ENCODE measurements around the gene BRD3OS. TPM values are rescaled to one million over a fixed set of nuclear protein-coding genes. Genes with fewer than 3 reads are reported as not detected.

BRD3OS gene
- total and polyA plus RNA-seq, 8 donors, result 15.5 to 23.1 (median 18.3) TPM

GRCh38 chr9:133989625-133990365 lies 35.5 kb upstream of the BRD3OS start:
- peak overlapping the region in 1 of 2 donors; percentile 64 for H3K4me3 ChIP-seq
- TF ChIP-seq CTCF (IDR thresholded peaks at IDR 0.05), result no peak
- ATAC-seq (no peak), DNase-seq (peak in 1 of 4 donors; percentile 27)
- peaks cover 14 to 40% of the 10 kb centered on the region in 2 donors for H3K4me1 ChIP-seq
- no peaks in the 10 kb centered on the region for H3K9me3 ChIP-seq
- peaks cover 0 to 40% of the 10 kb centered on the region in 2 donors for H3K27me3 ChIP-seq
- intact Hi-C loops (cut with DNase I), result loop anchor here in 1 of 2 donors (10.0 kb wide), 1 partner anchor 195 kb away; no protein-coding TSS in a partner anchor
- no peaks in the 10 kb centered on the region for H3K36me3 ChIP-seq
- no peak overlapping the region for H3K27ac ChIP-seq

GRCh38 chr9:133990366-133991213 lies 34.7 kb upstream of the BRD3OS start:
- H3K27ac ChIP-seq, result peak overlapping the region; percentile 59 to 89
- peaks cover 14 to 40% of the 10 kb centered on the region in 2 donors for H3K4me1 ChIP-seq
- no peaks in the 10 kb centered on the region for H3K9me3 ChIP-seq
- peaks cover 0 to 40% of the 10 kb centered on the region in 2 donors for H3K27me3 ChIP-seq
- H3K36me3 ChIP-seq, result no peaks in the 10 kb centered on the region
- intact Hi-C loops (cut with DNase I), result loop anchor here in 1 of 2 donors (10.0 kb wide), 1 partner anchor 196 kb away; no protein-coding TSS in a partner anchor
- H3K4me3 ChIP-seq, result peak overlapping the region; percentile 64 to 83
- peak; percentile 20 for ATAC-seq
- no peak for TF ChIP-seq CTCF (IDR thresholded peaks at IDR 0.05)
- peak; percentile 49 to 78 (median 64) for DNase-seq

- no peak for TF ChIP-seq CTCF (IDR thresholded peaks at IDR 0.05)
- Histone ChIP-seq H3K36me3 (no peaks in the 10 kb centered on the region), H3K27me3 (peaks cover 0 to 40% of the 10 kb centered on the region in 2 donors), H3K4me1 (peaks cover 14 to 40% of the 10 kb centered on the region in 2 donors), H3K27ac (peak overlapping the region; percentile 59 to 89), H3K4me3 (peak overlapping the region; percentile 64 to 83), H3K9me3 (no peaks in the 10 kb centered on the region)
- DNase-seq, result peak in 2 of 4 donors; percentile 36 to 82
- intact Hi-C loops (cut with DNase I), result loop anchor here in 1 of 2 donors (10.0 kb wide), 1 partner anchor 197 kb away; no protein-coding TSS in a partner anchor
- ATAC-seq, result peak; percentile 4
These were observed 33.9 kb upstream of the BRD3OS start for GRCh38 chr9:133991214-133991921.

- DNase-seq, result peak; percentile 52 to 90 (median 72)
- peak within 1 kb of the TSS; percentile 64 to 83 for H3K4me3 ChIP-seq
- ATAC-seq, result peak; percentile 37
- peak within 1 kb of the TSS; percentile 89 to 90 for H3K27ac ChIP-seq
- peaks cover 0 to 40% of the 10 kb centered on the region in 2 donors for H3K27me3 ChIP-seq
- H3K36me3 ChIP-seq, result no peaks in the 10 kb centered on the region
- no peaks in the 10 kb centered on the region for H3K9me3 ChIP-seq
- H3K4me1 ChIP-seq, result peaks cover 14 to 39% of the 10 kb centered on the region in 2 donors
- no peak for TF ChIP-seq CTCF (IDR thresholded peaks at IDR 0.05)
- intact Hi-C loops (cut with DNase I), result loop anchor here in 1 of 2 donors (10.0 kb wide), 1 partner anchor 197 kb away; no protein-coding TSS in a partner anchor
These were observed 33.1 kb upstream of the BRD3OS start, which contains the start of gene VAV2 for GRCh38 chr9:133991964-133992779. VAV2 (minus strand) TSS chr9:133992324; CDS start chr9:133992278, 46 bp downstream.
